OCI-LY1 (cell line): ENCODE data around the gene ZNF618.

Experiments
- H2AFZ ChIP-seq: fragments of 200-600 bp; sonication (generic), shearing (Covaris generic); 2 replicates; pipeline ENCODE4 v1.6.0; 2014; ENCODE audit warnings: antibody characterized with exemption, mild to moderate bottlenecking, low read length
- H3F3A ChIP-seq: fragments of 200-600 bp; sonication (generic), shearing (Covaris generic); 2 replicates; pipeline ENCODE4 v1.6.0; 2014; ENCODE audit warnings: mild to moderate bottlenecking, antibody characterized with exemption, low read length, moderate library complexity; ENCODE audit not compliant: insufficient read depth
- H3K27ac ChIP-seq: fragments of 200-600 bp; sonication (generic); 2 replicates; pipeline ENCODE4 v1.5.1; 2014; ENCODE audit warnings: low read length, mixed run types, mild to moderate bottlenecking, low read depth; ENCODE audit not compliant: poor library complexity, severe bottlenecking
- H3K27me3 ChIP-seq: fragments of 200-600 bp; sonication (generic); 2 replicates; pipeline ENCODE4 v1.6.0; 2014; ENCODE audit warnings: antibody characterized with exemption, mild to moderate bottlenecking, low read length, moderate library complexity; ENCODE audit not compliant: insufficient read depth
- H3K36me3 ChIP-seq: fragments of 200-600 bp; sonication (generic); 2 replicates; pipeline ENCODE4 v1.6.1; 2014; ENCODE audit warnings: mild to moderate bottlenecking, antibody characterized with exemption, low read length, moderate library complexity, mixed read lengths; ENCODE audit not compliant: insufficient read depth
- H3K4me1 ChIP-seq: fragments of 200-600 bp; sonication (generic); 2 replicates; pipeline ENCODE4 v1.5.1; 2014; ENCODE audit warnings: mild to moderate bottlenecking, low read length, moderate library complexity; ENCODE audit not compliant: insufficient read depth, severe bottlenecking
- H3K4me2 ChIP-seq: fragments of 200-600 bp; sonication (generic), shearing (Covaris generic); 2 replicates; pipeline ENCODE4 v1.6.1; 2014; ENCODE audit warnings: low read length
- H3K4me3 ChIP-seq: fragments of 200-600 bp; sonication (generic); 2 replicates; pipeline ENCODE4 v1.5.1; 2014; ENCODE audit warnings: low read length, low read depth, mild to moderate bottlenecking, mixed read lengths; ENCODE audit not compliant: poor library complexity, severe bottlenecking
- H3K79me2 ChIP-seq: fragments of 200-600 bp; shearing (Covaris generic); 2 replicates; pipeline ENCODE4 v1.6.1; 2016; ENCODE audit warnings: mixed run types, low read length, mixed read lengths; ENCODE audit not compliant: insufficient read depth
- H3K9ac ChIP-seq: fragments of 200-600 bp; sonication (generic), shearing (Covaris generic); 2 replicates; pipeline ENCODE4 v1.6.1; 2014; ENCODE audit warnings: mild to moderate bottlenecking, low read length, mixed read lengths
- H3K9me2 ChIP-seq: fragments of 200-600 bp; sonication (generic), shearing (Covaris generic); 2 replicates; pipeline ENCODE4 v1.6.1; 2014; ENCODE audit warnings: low read depth, mild to moderate bottlenecking, low read length, mixed read lengths
- H3K9me3 ChIP-seq: fragments of 200-600 bp; shearing (Covaris generic); 2 replicates; pipeline ENCODE4 v1.6.1; 2014; ENCODE audit warnings: low read length, mixed read lengths
- H4K20me1 ChIP-seq: fragments of 200-600 bp; sonication (generic), shearing (Covaris generic); 2 replicates; pipeline ENCODE4 v1.6.0; 2016; ENCODE audit warnings: mild to moderate bottlenecking, low read length; ENCODE audit not compliant: insufficient read depth
- CTCF ChIP-seq: fragments of 200-600 bp; sonication (generic), shearing (Covaris generic); IDR thresholded peaks from 2 replicates; pipeline ENCODE4 v1.5.1; 2017; ENCODE audit warnings: mild to moderate bottlenecking, antibody characterized with exemption, low read length, moderate library complexity, mixed read lengths
- EZH2 ChIP-seq: fragments of 200-600 bp; sonication (generic), shearing (Covaris generic); IDR thresholded peaks from 2 replicates; pipeline ENCODE4 v1.8.0; 2017; ENCODE audit warnings: borderline replicate concordance, mixed run types, mild to moderate bottlenecking, antibody characterized with exemption, low read length, moderate library complexity, mixed read lengths

The ZNF618 gene

GRCh38 chr9:113999256-114000062, 123.3 kb downstream of the ZNF618 start:
- Histone ChIP-seq H3K27me3 (0 out of 2 replicates have a peak, but pooled peaks cover 3% of the 10 kb centered on the region), H3K4me2 (no peak overlapping the region), H3K36me3 (no peaks in the 10 kb centered on the region), H4K20me1 (no peaks in the 10 kb centered on the region), H3K9me2 (no peaks in the 10 kb centered on the region), H3K4me1 (no peaks in the 10 kb centered on the region), H3F3A (no peaks in the 10 kb centered on the region), H2AFZ (no peak overlapping the region), H3K9ac (no peak overlapping the region), H3K9me3 (no peaks in the 10 kb centered on the region), H3K79me2 (no peaks in the 10 kb centered on the region), H3K27ac (no peak overlapping the region), H3K4me3 (no peak overlapping the region)
- no peak for TF ChIP-seq EZH2
- no peak for TF ChIP-seq CTCF

- no peaks in the 10 kb centered on the region for H3K9me3 ChIP-seq
- no peaks in the 10 kb centered on the region for H4K20me1 ChIP-seq
- TF ChIP-seq CTCF = no peak
- no peak for TF ChIP-seq EZH2
- no peak overlapping the region for H3K4me3 ChIP-seq
- H3K79me2 ChIP-seq = no peaks in the 10 kb centered on the region
- H3K4me2 ChIP-seq = no peak overlapping the region
- H3F3A ChIP-seq = no peaks in the 10 kb centered on the region
- no peak overlapping the region for H3K9ac ChIP-seq
- H3K4me1 ChIP-seq = no peaks in the 10 kb centered on the region
- no peaks in the 10 kb centered on the region for H3K9me2 ChIP-seq
- no peak overlapping the region for H3K27ac ChIP-seq
- no peaks in the 10 kb centered on the region for H3K36me3 ChIP-seq
- H2AFZ ChIP-seq = no peak overlapping the region
- 0 out of 2 replicates have a peak, but pooled peaks cover 3% of the 10 kb centered on the region for H3K27me3 ChIP-seq
Measured at GRCh38 chr9:114000063-114000454, 124.0 kb downstream of the ZNF618 start.

- H3K9me2 ChIP-seq = no peaks in the 10 kb centered on the region
- H3F3A ChIP-seq = no peaks in the 10 kb centered on the region
- H3K9me3 ChIP-seq = no peaks in the 10 kb centered on the region
- H3K4me1 ChIP-seq = no peaks in the 10 kb centered on the region
- TF ChIP-seq CTCF = no peak
- no peak for TF ChIP-seq EZH2
- H3K36me3 ChIP-seq = no peaks in the 10 kb centered on the region
- H4K20me1 ChIP-seq = no peaks in the 10 kb centered on the region
- no peaks in the 10 kb centered on the region for H3K79me2 ChIP-seq
- no peak overlapping the region for H2AFZ ChIP-seq
- H3K27me3 ChIP-seq = no peaks in the 10 kb centered on the region
- H3K9ac ChIP-seq = no peak overlapping the region
- no peak overlapping the region for H3K27ac ChIP-seq
- H3K4me3 ChIP-seq = no peak overlapping the region
- H3K4me2 ChIP-seq = no peak overlapping the region
Measured at GRCh38 chr9:114000671-114001409, 124.7 kb downstream of the ZNF618 start.
